SU-DHL-6 (cell line): ENCODE data around the gene DCTN2.

ENCODE experiments used
- CTCF ChIP-seq: fragments of 200-600 bp; sonication (generic); IDR thresholded peaks from one replicate; pipeline ENCODE4 v1.5.1; 2017; ENCODE audit warnings: antibody characterized with exemption, mild to moderate bottlenecking, low read length, moderate library complexity; ENCODE audit not compliant: insufficient read depth, poor library complexity, severe bottlenecking
- EZH2phosphoT487 ChIP-seq: fragments of 200-600 bp; sonication (generic), shearing (Covaris generic); conservative IDR thresholded peaks from 2 replicates; pipeline ENCODE4 v1.6.1; 2018; ENCODE audit warnings: mild to moderate bottlenecking, antibody characterized with exemption, low read length, moderate library complexity, mixed read lengths

GRCh38 chr12:57529831-57530230 lies 17.2 kb downstream of the DCTN2 start:
- no peak for TF ChIP-seq CTCF
- no peak for TF ChIP-seq EZH2phosphoT487
